Measurements from ENCODE around the gene TCF20.

TCF20 gene

DNA sequence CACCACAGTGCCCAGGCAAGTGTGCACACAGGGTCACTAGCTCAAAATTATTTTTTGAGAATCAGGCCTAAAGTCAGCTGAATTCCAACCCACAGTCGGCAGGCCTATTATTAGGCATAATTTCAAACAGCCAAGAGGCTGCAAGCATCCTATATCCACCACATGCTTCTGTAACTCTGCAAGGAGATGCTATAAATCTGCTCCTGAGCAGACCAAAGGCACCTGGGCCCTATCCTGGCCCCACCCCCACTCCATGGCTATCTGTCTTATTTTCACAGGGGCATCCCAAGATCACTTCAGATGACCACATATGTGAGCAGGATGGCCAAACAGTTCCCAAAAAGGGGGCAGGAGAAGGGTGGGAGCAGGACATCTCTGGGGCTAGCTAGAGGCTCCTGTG is 44.6 kb downstream of the TCF20 start:
- Histone ChIP-seq H3K4me1 (ENCODE audit: insufficient read depth, low read length) (no peaks in the 10 kb centered on the region; the same call in 1 of the 2 replicates), H3K4me3 (ENCODE audit: low read length) (no peak overlapping the region), H3K27ac (ENCODE audit: low read depth, low read length) (no peak overlapping the region), H3K36me3 (ENCODE audit: insufficient read depth, low read length) (no peaks in the 10 kb centered on the region), H3K27me3 (ENCODE audit: insufficient read depth, low read length) (no peaks in the 10 kb centered on the region), H3K9me3 (ENCODE audit: insufficient read depth, low read depth, low read length) (no peaks in the 10 kb centered on the region), H3K9ac (ENCODE audit: low read depth, low read length) (no peak overlapping the region)
- WGBS = 95% methylated on average over 1 of the region's 1 CpG

- 94% methylated on average over 1 of the region's 1 CpG for WGBS
- Histone ChIP-seq H3K9ac (ENCODE audit: low read depth, low read length) (no peak overlapping the region), H3K36me3 (ENCODE audit: insufficient read depth, low read length) (no peaks in the 10 kb centered on the region), H3K27me3 (ENCODE audit: insufficient read depth, low read length) (no peaks in the 10 kb centered on the region), H3K4me1 (ENCODE audit: insufficient read depth, low read length) (peaks cover 18% of the 10 kb centered on the region), H3K27ac (ENCODE audit: low read depth, low read length) (no peak overlapping the region), H3K4me3 (ENCODE audit: low read length) (no peak overlapping the region), H3K9me3 (ENCODE audit: insufficient read depth, low read depth, low read length) (no peaks in the 10 kb centered on the region)
Observed at GRCh38 chr22:42222140-42222539, 48.3 kb downstream of the TCF20 start.

Data from HUES64 (cell line).